ENCODE measurements around the gene STK17A.

GRCh38 chr7:43630482-43630881, 47.6 kb downstream of the STK17A start:
- TF ChIP-seq MXI1 (IDR thresholded peaks at IDR 0.05; ENCODE audit: low read depth, low read length): no peak
- TF ChIP-seq CTCF (IDR thresholded peaks at IDR 0.05): no peak
- TF ChIP-seq EP300 (IDR thresholded peaks at IDR 0.05; ENCODE audit: borderline replicate concordance in 1 of 2, low read depth in 1 of 2, low read length in 1 of 2): no peak
- no peak for TF ChIP-seq TAF1 (IDR thresholded peaks at IDR 0.05; ENCODE audit: borderline replicate concordance, low read depth, low read length)
- TF ChIP-seq NRF1 (IDR thresholded peaks at IDR 0.05; ENCODE audit: low read depth, low read length): no peak
- no peak for TF ChIP-seq GABPA (IDR thresholded peaks at IDR 0.05; ENCODE audit: low read depth)
- TF ChIP-seq RAD21 (IDR thresholded peaks at IDR 0.05; ENCODE audit: low read length): no peak
- no peak for TF ChIP-seq MAX (IDR thresholded peaks at IDR 0.05; ENCODE audit: low read depth)
- no peak for TF ChIP-seq GATA2 (CRISPR knock-in tag; IDR thresholded peaks at IDR 0.05)
